SH-SY5Y (cell line): ENCODE data around the gene ADRA2C.

ENCODE experiments used
- GATA2 ChIP-seq: IDR thresholded peaks from 2 replicates; pipeline ENCODE4 v1.6.1; 2011; ENCODE audit warnings: mild to moderate bottlenecking, low read depth, low read length
- GATA3 ChIP-seq: IDR thresholded peaks from 2 replicates; pipeline ENCODE4 v1.6.1; 2011; ENCODE audit warnings: low read depth, mild to moderate bottlenecking, low read length, moderate library complexity

- TF ChIP-seq GATA3 (no peak), GATA2 (no peak)
Measured at GRCh38 chr4:3756343-3757059, 9.7 kb upstream of the ADRA2C start.
